Mucosa of descending colon (tissue), 3 donors: Measurements from ENCODE around the gene CDK14. TPM values are rescaled to one million over a fixed set of nuclear protein-coding genes. Genes with fewer than 3 reads are reported as not detected.
A peak's percentile ranks its signal among the peaks of the same experiment; 100 is the strongest.

Experiments used
- ATAC-seq: fragments of 200-7000 bp; cut with Tn5 transposase; one replicate; pipeline ENCODE4 v1.9.1; 2020; ENCODE audit warnings: mild to moderate bottlenecking, moderate library complexity
- DNase-seq, 3 donors: peaks; one replicate each; pipeline ENCODE4 v3.0.0-alpha.2; 2020
- H3K36me3 ChIP-seq: fragments of 200-600 bp; one replicate; pipeline ENCODE4 v1.8.0; 2021; ENCODE audit warnings: low read depth, mild to moderate bottlenecking
- H3K4me1 ChIP-seq: fragments of 200-600 bp; one replicate; pipeline ENCODE4 v1.8.0; 2021; ENCODE audit warnings: low read depth, mild to moderate bottlenecking
- H3K4me3 ChIP-seq: fragments of 200-600 bp; one replicate; pipeline ENCODE4 v1.8.0; 2021; ENCODE audit warnings: mild to moderate bottlenecking
- H3K9me3 ChIP-seq: fragments of 200-600 bp; one replicate; pipeline ENCODE4 v1.8.0; 2021; ENCODE audit warnings: mild to moderate bottlenecking
- intact Hi-C, 2 donors: fragments of 100-400 bp; cut with DNase I in 1 of 2; cut with micrococcal nuclease in 1 of 2; formaldehyde crosslinking; loops; one replicate each; pipeline versions ENCODE4 v1.11.0 to v1.11.1; 2022; cut with DNase I, micrococcal nuclease
- total RNA-seq, 3 donors: library from RNA; stranded (reverse); fragmentation: NEBNext Ultra II Directional in 2 of 3; extraction: Animal tissue kit (Norgen Biotek cat#: 25700) in 2 of 3; gene quantifications; one replicate each; pipeline versions ENCODE4 v1.2.1 to v1.2.4, GENCODE V29; 2021 to 2023
- TF ChIP-seq, protein P1 (sequence below): fragments of 200-600 bp; IDR thresholded peaks from one replicate; pipeline ENCODE4 v1.8.0; 2022; ENCODE audit warnings: antibody characterized with exemption, mild to moderate bottlenecking
- donor health status: DM: no; HTN: no; CAD: no; lungs with moderate emphysema.
- donor health status: DM: no; HTN: no; CAD: no.
- donor health status: DM: no; HTN: yes; CAD: no.

The CDK14 gene
- total RNA-seq, 3 donors from 2014 or later: 5.4 to 24.4 (median 5.6) TPM

DNA sequence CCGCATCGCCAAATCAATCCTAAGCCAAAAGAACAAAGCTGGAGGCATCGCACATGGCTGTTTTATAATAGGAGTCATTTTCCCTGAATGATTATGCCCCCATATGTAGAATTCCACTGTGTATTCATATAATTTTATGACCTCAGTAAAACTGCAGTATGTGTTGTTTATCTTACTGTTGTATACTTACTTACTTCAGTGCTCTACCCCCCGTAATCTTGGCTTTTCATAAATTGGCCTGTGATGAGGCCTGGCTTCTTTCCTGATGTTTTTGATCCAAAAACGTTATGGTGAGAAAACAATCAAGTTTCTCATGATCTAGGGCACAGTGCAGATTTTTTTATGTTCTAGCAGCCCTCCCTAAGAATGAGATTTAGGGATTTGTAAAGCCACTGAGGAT is 361.8 kb downstream of the CDK14 start:
- TF ChIP-seq, protein P1, sequence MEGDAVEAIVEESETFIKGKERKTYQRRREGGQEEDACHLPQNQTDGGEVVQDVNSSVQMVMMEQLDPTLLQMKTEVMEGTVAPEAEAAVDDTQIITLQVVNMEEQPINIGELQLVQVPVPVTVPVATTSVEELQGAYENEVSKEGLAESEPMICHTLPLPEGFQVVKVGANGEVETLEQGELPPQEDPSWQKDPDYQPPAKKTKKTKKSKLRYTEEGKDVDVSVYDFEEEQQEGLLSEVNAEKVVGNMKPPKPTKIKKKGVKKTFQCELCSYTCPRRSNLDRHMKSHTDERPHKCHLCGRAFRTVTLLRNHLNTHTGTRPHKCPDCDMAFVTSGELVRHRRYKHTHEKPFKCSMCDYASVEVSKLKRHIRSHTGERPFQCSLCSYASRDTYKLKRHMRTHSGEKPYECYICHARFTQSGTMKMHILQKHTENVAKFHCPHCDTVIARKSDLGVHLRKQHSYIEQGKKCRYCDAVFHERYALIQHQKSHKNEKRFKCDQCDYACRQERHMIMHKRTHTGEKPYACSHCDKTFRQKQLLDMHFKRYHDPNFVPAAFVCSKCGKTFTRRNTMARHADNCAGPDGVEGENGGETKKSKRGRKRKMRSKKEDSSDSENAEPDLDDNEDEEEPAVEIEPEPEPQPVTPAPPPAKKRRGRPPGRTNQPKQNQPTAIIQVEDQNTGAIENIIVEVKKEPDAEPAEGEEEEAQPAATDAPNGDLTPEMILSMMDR: no peak
- Histone ChIP-seq H3K9me3 (no peaks in the 10 kb centered on the region), H3K4me3 (no peak overlapping the region), H3K36me3 (no peaks in the 10 kb centered on the region), H3K4me1 (no peaks in the 10 kb centered on the region)
- DNase-seq: peak in 1 of 3 donors; percentile 7
- intact Hi-C loops: no loop called here
- ATAC-seq: peak; percentile 26

DNA sequence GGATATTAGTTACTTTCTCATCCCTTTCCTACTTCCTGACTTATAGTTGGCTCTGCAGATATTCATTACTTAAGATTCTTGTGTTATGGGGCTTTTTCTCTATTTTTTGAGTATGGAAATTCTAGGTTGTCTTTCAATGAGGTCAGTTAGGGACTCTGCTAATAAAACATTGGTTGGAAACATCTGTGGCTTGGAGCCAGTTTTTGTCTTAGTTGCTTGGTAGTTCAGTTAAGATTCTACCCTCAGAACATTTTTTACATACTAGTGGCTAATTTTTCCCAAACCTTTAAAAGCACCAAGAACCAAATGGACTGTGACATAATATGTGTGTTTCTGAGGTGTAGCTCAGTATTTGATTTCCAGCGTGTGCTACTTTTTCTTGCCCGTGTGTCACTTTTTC is 362.5 kb downstream of the CDK14 start:
- intact Hi-C loops: no loop called here
- Histone ChIP-seq H3K9me3 (no peaks in the 10 kb centered on the region), H3K36me3 (no peaks in the 10 kb centered on the region), H3K4me3 (no peak overlapping the region), H3K4me1 (no peaks in the 10 kb centered on the region)
- TF ChIP-seq, protein P1: no peak
- ATAC-seq (no peak), DNase-seq (no peak)

DNA sequence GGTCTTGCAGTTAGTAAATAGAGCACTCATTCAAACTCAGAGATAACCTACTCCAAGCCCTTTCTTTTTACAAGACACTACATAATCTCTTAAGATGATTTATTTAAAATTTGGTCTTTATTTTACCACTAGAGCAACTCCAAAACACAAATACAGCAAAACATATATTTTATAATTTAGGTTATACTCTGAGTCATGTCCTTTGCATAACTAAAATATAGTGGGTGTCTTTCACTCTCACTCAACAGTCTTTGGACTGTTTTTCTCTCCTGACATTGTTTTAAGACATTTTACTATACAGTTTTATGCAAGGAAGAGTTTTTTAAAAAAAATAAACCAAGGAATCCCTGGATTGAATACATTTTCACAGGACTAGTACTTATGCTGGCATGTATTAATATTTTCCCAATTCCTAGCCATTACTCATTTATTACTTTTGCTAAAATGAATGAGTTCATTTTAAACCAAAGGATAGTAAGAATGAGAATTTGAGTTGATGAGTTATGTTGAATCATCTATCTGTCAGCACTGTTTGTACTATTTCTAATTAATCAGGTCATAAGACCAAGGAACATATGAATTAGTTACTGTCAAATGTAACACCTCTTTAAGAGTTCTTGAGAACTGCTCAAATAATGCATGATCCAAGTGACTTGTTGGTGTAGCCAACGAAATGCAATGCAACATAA is 365.1 kb downstream of the CDK14 start:
- Histone ChIP-seq H3K36me3 (no peaks in the 10 kb centered on the region), H3K9me3 (no peaks in the 10 kb centered on the region), H3K4me3 (no peak overlapping the region), H3K4me1 (no peaks in the 10 kb centered on the region)
- ATAC-seq (no peak), DNase-seq (no peak)
- intact Hi-C loops: no loop called here
- TF ChIP-seq, protein P1: no peak

DNA sequence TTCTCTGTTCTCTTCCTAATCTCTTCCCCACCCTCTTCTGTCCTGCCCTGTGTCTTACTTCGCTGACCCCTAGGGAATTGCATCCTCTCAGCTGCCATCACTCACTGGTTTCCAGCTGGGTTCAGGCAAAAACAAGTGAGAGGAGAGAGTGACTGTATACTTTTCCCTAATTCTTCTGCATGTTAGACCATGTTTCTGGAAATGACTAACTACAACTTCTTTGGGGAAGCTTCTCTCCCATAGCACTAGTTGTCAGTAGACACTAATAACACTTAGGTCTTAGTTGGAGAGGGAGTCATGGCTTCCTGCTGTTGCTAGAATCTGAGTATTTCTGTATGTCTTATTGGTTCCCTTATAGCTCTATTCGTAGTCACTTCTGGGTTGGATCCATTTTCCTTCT is 369.1 kb downstream of the CDK14 start:
- ATAC-seq (no peak), DNase-seq (no peak)
- Histone ChIP-seq H3K4me3 (no peak overlapping the region), H3K4me1 (no peaks in the 10 kb centered on the region), H3K9me3 (no peaks in the 10 kb centered on the region), H3K36me3 (no peaks in the 10 kb centered on the region)
- intact Hi-C loops: no loop called here
- TF ChIP-seq, protein P1: no peak

DNA sequence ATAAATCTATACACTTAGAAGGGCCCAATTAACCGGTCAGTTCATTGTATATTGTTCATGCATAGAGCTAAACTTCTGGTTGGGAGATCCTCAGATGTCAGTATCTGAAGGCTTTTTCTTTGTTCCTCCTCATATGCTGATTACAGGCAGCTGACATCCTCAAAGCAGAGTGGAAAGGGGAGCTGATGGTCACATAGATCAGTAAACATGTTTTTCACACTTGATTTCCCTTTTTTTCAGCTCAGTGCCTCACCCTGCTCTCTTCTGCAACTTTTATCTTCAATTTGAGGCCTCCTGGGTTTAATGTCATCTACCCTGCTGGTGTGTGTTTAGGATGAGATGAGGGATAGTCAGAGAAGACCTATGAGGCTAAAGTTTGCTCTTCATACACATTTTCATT is 370.2 kb downstream of the CDK14 start:
- Histone ChIP-seq H3K4me3 (no peak overlapping the region), H3K9me3 (no peaks in the 10 kb centered on the region), H3K36me3 (no peaks in the 10 kb centered on the region), H3K4me1 (no peaks in the 10 kb centered on the region)
- DNase-seq: no peak
- TF ChIP-seq, protein P1: no peak
- intact Hi-C loops: no loop called here
- ATAC-seq: no peak

DNA sequence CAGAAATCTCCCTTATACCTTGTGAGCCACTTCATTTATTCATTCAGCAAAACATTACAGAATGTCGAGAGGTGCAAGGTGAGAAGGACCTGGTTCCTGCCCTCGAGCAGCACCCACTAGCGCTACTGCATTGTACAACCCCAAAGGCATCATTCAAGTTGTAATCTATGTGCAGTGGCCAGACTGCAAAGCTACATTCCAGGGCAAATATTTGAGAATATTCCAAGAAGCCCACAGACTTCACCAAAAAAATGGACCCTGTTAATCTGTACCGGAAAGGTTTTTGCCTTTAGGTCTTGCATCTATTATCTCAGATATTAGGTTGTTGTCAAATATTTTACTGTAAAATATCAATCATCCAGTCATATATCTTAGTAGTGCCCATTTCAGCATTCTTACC is 372.8 kb downstream of the CDK14 start:
- H3K9me3 ChIP-seq: peaks cover 3% of the 10 kb centered on the region
- DNase-seq (no peak), ATAC-seq (no peak)
- TF ChIP-seq, protein P1: no peak
- intact Hi-C loops: no loop called here
- H3K4me1 ChIP-seq: no peaks in the 10 kb centered on the region
- H3K4me3 ChIP-seq: no peak overlapping the region
- no peaks in the 10 kb centered on the region for H3K36me3 ChIP-seq
